ENCODE results near the gene RAPGEF4.

RAPGEF4 gene

GRCh38 chr2:172994864-172995263 lies 259.2 kb downstream of the RAPGEF4 start:
- DNase-seq (ENCODE audit: low read depth in 1 of 2, low spot score in 1 of 2): no peak

GRCh38 chr2:172995323-172996244 lies 259.9 kb downstream of the RAPGEF4 start:
- no peak for DNase-seq (ENCODE audit: low read depth in 1 of 2, low spot score in 1 of 2)

GRCh38 chr2:172996387-172996961 lies 260.8 kb downstream of the RAPGEF4 start:
- no peak for DNase-seq (ENCODE audit: low read depth in 1 of 2, low spot score in 1 of 2)

GRCh38 chr2:172997031-172997430 lies 261.4 kb downstream of the RAPGEF4 start:
- DNase-seq (ENCODE audit: low read depth in 1 of 2, low spot score in 1 of 2): no peak

- no peak for DNase-seq (ENCODE audit: low read depth in 1 of 2, low spot score in 1 of 2)
Measured at GRCh38 chr2:172998547-172999272, 263.1 kb downstream of the RAPGEF4 start.

GRCh38 chr2:172999641-173000386 lies 264.2 kb downstream of the RAPGEF4 start:
- DNase-seq (ENCODE audit: low read depth in 1 of 2, low spot score in 1 of 2): no peak

- no peak for DNase-seq (ENCODE audit: low read depth in 1 of 2, low spot score in 1 of 2)
Measured at GRCh38 chr2:173001664-173002604, 266.3 kb downstream of the RAPGEF4 start.

- DNase-seq (ENCODE audit: low read depth in 1 of 2, low spot score in 1 of 2): no peak
Measured at GRCh38 chr2:173002751-173003541, 267.3 kb downstream of the RAPGEF4 start.

GRCh38 chr2:173008786-173009185 lies 273.1 kb downstream of the RAPGEF4 start:
- DNase-seq (ENCODE audit: low read depth in 1 of 2, low spot score in 1 of 2): no peak

GRCh38 chr2:173010233-173010632 lies 274.6 kb downstream of the RAPGEF4 start:
- DNase-seq (ENCODE audit: low read depth in 1 of 2, low spot score in 1 of 2): no peak

- no peak for DNase-seq (ENCODE audit: low read depth in 1 of 2, low spot score in 1 of 2)
Measured at GRCh38 chr2:173016451-173016850, 280.8 kb downstream of the RAPGEF4 start.

GRCh38 chr2:173017646-173018420 lies 282.2 kb downstream of the RAPGEF4 start:
- DNase-seq (ENCODE audit: low read depth in 1 of 2, low spot score in 1 of 2): no peak

GRCh38 chr2:173019755-173020154 lies 284.1 kb downstream of the RAPGEF4 start:
- DNase-seq (ENCODE audit: low read depth in 1 of 2, low spot score in 1 of 2): no peak

GRCh38 chr2:173021939-173022371 lies 286.3 kb downstream of the RAPGEF4 start:
- DNase-seq (ENCODE audit: low read depth in 1 of 2, low spot score in 1 of 2): no peak

- no peak for DNase-seq (ENCODE audit: low read depth in 1 of 2, low spot score in 1 of 2)
Measured at GRCh38 chr2:173023718-173024117, 288.1 kb downstream of the RAPGEF4 start.

GRCh38 chr2:173026479-173026878 lies 290.8 kb downstream of the RAPGEF4 start:
- DNase-seq (ENCODE audit: low read depth in 1 of 2, low spot score in 1 of 2): no peak

GRCh38 chr2:173027181-173028128 lies 291.8 kb downstream of the RAPGEF4 start:
- peak; percentile 41 to 74 for DNase-seq (ENCODE audit: low read depth in 1 of 2, low spot score in 1 of 2)
